GM18508 (cell line): ENCODE results near the gene FLCN.

ENCODE experiments used
- ATAC-seq: cut with Tn5 transposase; IDR thresholded peaks from one replicate; pipeline ENCODE4 v1.9.1; 2021; ENCODE audit warnings: moderate number of reproducible peaks; ENCODE audit not compliant: insufficient read depth, unreplicated experiment

FLCN gene

GRCh38 chr17:17170346-17170985, 66.5 kb downstream of the FLCN start:
- no peak for ATAC-seq

GRCh38 chr17:17169396-17169795, 67.6 kb downstream of the FLCN start:
- ATAC-seq, result no peak

- no peak for ATAC-seq
Observed at GRCh38 chr17:17168401-17168800, 68.6 kb downstream of the FLCN start.

GRCh38 chr17:17167986-17168385, 69.0 kb downstream of the FLCN start:
- no peak for ATAC-seq

- ATAC-seq, result no peak
Observed at GRCh38 chr17:17167356-17167755, 69.6 kb downstream of the FLCN start.

GRCh38 chr17:17166446-17166845, 70.5 kb downstream of the FLCN start:
- no peak for ATAC-seq

- ATAC-seq, result no peak
Observed at GRCh38 chr17:17165666-17166308, 71.2 kb downstream of the FLCN start.

GRCh38 chr17:17164676-17165075, 72.3 kb downstream of the FLCN start:
- no peak for ATAC-seq

GRCh38 chr17:17164156-17164555, 72.8 kb downstream of the FLCN start:
- no peak for ATAC-seq
